Ovary (tissue), 3 donors: ENCODE results near the gene MBD5.

Source experiments
- CTCF ChIP-seq, 3 donors: fragments of 450-650 bp in 2 of 3; fragments of 200-600 bp in 1 of 3; IDR thresholded peaks; one replicate each; pipeline versions ENCODE4 v1.5.1 to v1.8.0; 2016 to 2022; ENCODE audit warnings: antibody characterized with exemption in 3 of 3, mild to moderate bottlenecking in 1 of 3
- EP300 ChIP-seq: sonication (generic); formaldehyde crosslinking; IDR thresholded peaks from one replicate; pipeline ENCODE4 v1.6.1; 2017; ENCODE audit warnings: antibody characterized with exemption
- donor health status: DM: no; HTN: no; CAD: no.

GRCh38 chr2:148039783-148040182 lies 18.9 kb downstream of the MBD5 start:
- no peak for TF ChIP-seq CTCF (IDR thresholded peaks at IDR 0.05)
- no peak for TF ChIP-seq EP300
